H1 (cell line): ENCODE data around the gene CALM3. TPM values are rescaled to one million over a fixed set of nuclear protein-coding genes. Genes with fewer than 3 reads are reported as not detected.
A peak's percentile ranks its signal among the peaks of the same experiment; 100 is the strongest.

ENCODE experiments used
- CTCF ChIA-PET: fragments of 300-600 bp; sonication (Branson Sonifier 250); formaldehyde crosslinking; loops from one replicate; lab custom pipeline; 2021; ENCODE audit not compliant: partially characterized antibody; lab: Charles Lee
- POLR2A ChIA-PET: fragments of 300-600 bp; sonication (Branson Sonifier 250); formaldehyde crosslinking; loops from one replicate; lab custom pipeline; 2021; ENCODE audit warnings: inconsistent platforms; ENCODE audit not compliant: partially characterized antibody; lab: Charles Lee
- DNase-seq, 2 experiments: peaks; one replicate each; pipeline versions ENCODE4 v3.0.0 to v3.0.0-alpha.2; 2010 to 2022; ENCODE audit warnings: low spot score in 2 of 2, low read depth in 1 of 2, mixed read lengths in 1 of 2
- FAIRE-seq: peaks from 2 replicates; lab custom pipeline; 2011; peaks lifted over from hg19 to GRCh38; lab: Jason Lieb, UNC
- H2AFZ ChIP-seq: 2 replicates; pipeline ENCODE4 v1.8.1; 2012; ENCODE audit warnings: low read length, inconsistent platforms
- H2AK5ac ChIP-seq: 2 replicates; pipeline ENCODE4 v1.6.1; 2013; ENCODE audit warnings: low read depth, low read length
- H2BK120ac ChIP-seq: replicated peaks from 2 replicates; pipeline ENCODE3; 2013; ENCODE audit warnings: low read depth, low read length, inconsistent platforms
- H2BK12ac ChIP-seq: 2 replicates; pipeline ENCODE4 v1.6.1; 2013; ENCODE audit warnings: low read depth, low read length
- H2BK15ac ChIP-seq: 2 replicates; pipeline ENCODE4 v1.6.1; 2013; ENCODE audit warnings: low read length
- H2BK20ac ChIP-seq: 2 replicates; pipeline ENCODE4 v1.6.1; 2013; ENCODE audit warnings: low read length
- H2BK5ac ChIP-seq: 2 replicates; pipeline ENCODE4 v1.6.1; 2013; ENCODE audit warnings: low read depth, low read length
- H3K14ac ChIP-seq: 2 replicates; pipeline ENCODE4 v1.6.1; 2013; ENCODE audit warnings: inconsistent platforms; ENCODE audit not compliant: insufficient read length
- H3K18ac ChIP-seq: 2 replicates; pipeline ENCODE4 v1.6.1; 2013; ENCODE audit warnings: low read length; ENCODE audit errors: extremely low read depth
- H3K23ac ChIP-seq: 2 replicates; pipeline ENCODE4 v1.6.1; 2013; ENCODE audit warnings: inconsistent platforms; ENCODE audit not compliant: insufficient read length
- H3K23me2 ChIP-seq: 2 replicates; pipeline ENCODE4 v1.6.1; 2013; ENCODE audit warnings: low read depth, low read length
- H3K27ac ChIP-seq: 2 replicates; pipeline ENCODE4 v1.6.1; 2011; ENCODE audit warnings: low read depth, low read length, inconsistent platforms
- H3K27me3 ChIP-seq, 4 experiments: replicated peaks in 1 of 4; 1 replicate in 1 of 4; 2 replicates in 3 of 4; pipeline versions ENCODE4 v1.6.1 to v1.8.1; 2011 to 2013; ENCODE audit warnings: low read length in 3 of 4, mild to moderate bottlenecking in 3 of 4, inconsistent platforms in 2 of 4, mixed read lengths in 2 of 4, moderate library complexity in 1 of 4; ENCODE audit not compliant: control insufficient read depth in 3 of 4, insufficient read depth in 3 of 4; ENCODE audit errors: extremely low read depth in 1 of 4
- H3K36me3 ChIP-seq, 4 experiments: 2 replicates each; pipeline versions ENCODE4 v1.6.1 to v1.8.1; 2011 to 2013; ENCODE audit warnings: mild to moderate bottlenecking in 4 of 4, low read length in 3 of 4, moderate library complexity in 2 of 4, control low read depth in 1 of 4, inconsistent platforms in 1 of 4; ENCODE audit not compliant: insufficient read depth in 4 of 4, control insufficient read depth in 2 of 4
- H3K4ac ChIP-seq: replicated peaks from 2 replicates; pipeline ENCODE3; 2013; ENCODE audit warnings: low read length, low read depth, mixed read lengths, inconsistent platforms; ENCODE audit not compliant: insufficient read length
- H3K4me1 ChIP-seq, 4 experiments: replicated peaks in 1 of 4; 1 replicate in 1 of 4; 2 replicates in 3 of 4; pipeline versions ENCODE4 v1.6.1 to v1.8.1; 2011 to 2013; ENCODE audit warnings: low read length in 3 of 4, inconsistent platforms in 2 of 4, mixed read lengths in 1 of 4; ENCODE audit not compliant: insufficient read depth in 4 of 4, control insufficient read depth in 3 of 4
- H3K4me2 ChIP-seq, 2 experiments: 2 replicates each; pipeline versions ENCODE4 v1.6.1 to v1.8.1; 2011 to 2013; ENCODE audit warnings: low read depth in 2 of 2, low read length in 2 of 2, control low read depth in 1 of 2, inconsistent platforms in 1 of 2, mild to moderate bottlenecking in 1 of 2; ENCODE audit not compliant: insufficient read depth in 1 of 2
- H3K4me3 ChIP-seq, 4 experiments: fragments of 200-600, 300-600 bp in 1 of 4; sonication (generic), shearing (Covaris generic), sonication (Bioruptor Twin) in 1 of 4; 2 replicates each; pipeline versions ENCODE4 v1.5.1 to v1.8.1; 2011 to 2016; ENCODE audit warnings: low read length in 4 of 4, low read depth in 3 of 4, control low read depth in 2 of 4, inconsistent platforms in 2 of 4, mild to moderate bottlenecking in 2 of 4, mixed read lengths in 1 of 4, moderate library complexity in 1 of 4; ENCODE audit not compliant: insufficient read depth in 2 of 4; ENCODE audit errors: extremely low read depth in 1 of 4
- H3K56ac ChIP-seq: replicated peaks from 2 replicates; pipeline ENCODE3; 2013; ENCODE audit warnings: low read depth, mild to moderate bottlenecking, mixed read lengths, low read length, inconsistent platforms; ENCODE audit not compliant: insufficient read length
- H3K79me1 ChIP-seq: 2 replicates; pipeline ENCODE4 v1.6.1; 2013; ENCODE audit warnings: low read depth, low read length, control low read depth
- H3K79me2 ChIP-seq, 2 experiments: 2 replicates each; pipeline versions ENCODE4 v1.6.1 to v1.8.1; 2012 to 2013; ENCODE audit warnings: low read length in 2 of 2, mild to moderate bottlenecking in 2 of 2, inconsistent platforms in 1 of 2; ENCODE audit not compliant: insufficient read depth in 2 of 2, control insufficient read depth in 1 of 2
- H3K9ac ChIP-seq, 4 experiments: replicated peaks in 1 of 4; 1 replicate in 1 of 4; 2 replicates in 3 of 4; pipeline versions ENCODE4 v1.6.1 to v1.8.1; 2011 to 2013; ENCODE audit warnings: low read depth in 3 of 4, low read length in 3 of 4, control low read depth in 2 of 4, mild to moderate bottlenecking in 2 of 4, moderate library complexity in 2 of 4, inconsistent platforms in 1 of 4; ENCODE audit errors: extremely low read depth in 1 of 4
- H3K9me3 ChIP-seq, 2 experiments: 2 replicates each; pipeline versions ENCODE4 v1.6.1 to v1.8.1; 2012 to 2013; ENCODE audit warnings: mild to moderate bottlenecking in 2 of 2, moderate library complexity in 2 of 2, control low read depth in 1 of 2, inconsistent platforms in 1 of 2, low read depth in 1 of 2, low read length in 1 of 2, mixed read lengths in 1 of 2; ENCODE audit not compliant: insufficient read depth in 2 of 2
- H4K20me1 ChIP-seq, 2 experiments: replicated peaks in 1 of 2; 2 replicates each; pipeline versions ENCODE3 to v1.8.1; 2011 to 2013; ENCODE audit warnings: inconsistent platforms in 2 of 2, low read length in 2 of 2, mild to moderate bottlenecking in 1 of 2; ENCODE audit not compliant: insufficient read depth in 2 of 2, control insufficient read depth in 1 of 2
- H4K5ac ChIP-seq: 2 replicates; pipeline ENCODE4 v1.6.1; 2013; ENCODE audit warnings: low read length, low read depth, mixed read lengths, inconsistent platforms; ENCODE audit not compliant: insufficient read length
- H4K8ac ChIP-seq: 2 replicates; pipeline ENCODE4 v1.8.0; 2013; ENCODE audit warnings: mild to moderate bottlenecking, moderate library complexity, low read length, inconsistent platforms; ENCODE audit not compliant: insufficient read depth; ENCODE audit errors: extremely low read depth
- H4K91ac ChIP-seq: replicated peaks from 2 replicates; pipeline ENCODE3; 2013; ENCODE audit warnings: low read length, mixed read lengths, inconsistent platforms; ENCODE audit not compliant: insufficient read length
- CBX5 ChIP-seq: fragments of 300-800, 300-1000 bp; sonication (generic); IDR thresholded peaks from 2 replicates; pipeline ENCODE4 v1.7.1; 2016; ENCODE audit warnings: antibody characterized with exemption, low read length, low read depth
- FOSL1 ChIP-seq: IDR thresholded peaks from 2 replicates; pipeline ENCODE4 v1.6.1; 2011; ENCODE audit warnings: mild to moderate bottlenecking, low read depth, low read length, moderate library complexity; ENCODE audit not compliant: insufficient read depth
- HDAC2 ChIP-seq, 2 experiments: fragments of 300-600 bp in 1 of 2; sonication (generic) in 1 of 2; IDR thresholded peaks; 2 replicates each; pipeline ENCODE4 v1.6.1; 2011 to 2012; ENCODE audit warnings: low read depth in 2 of 2, low read length in 2 of 2, mild to moderate bottlenecking in 2 of 2, moderate library complexity in 2 of 2, borderline replicate concordance in 1 of 2, inconsistent platforms in 1 of 2
- KDM1A ChIP-seq: fragments of 200-600, 300-600 bp; sonication (generic); IDR thresholded peaks from 2 replicates; pipeline ENCODE4 v1.7.1; 2016; ENCODE audit warnings: mild to moderate bottlenecking, low read length, borderline replicate concordance
- KDM4A ChIP-seq: IDR thresholded peaks from one replicate; pipeline ENCODE4 v1.7.1; 2012; ENCODE audit warnings: low read depth, mild to moderate bottlenecking, moderate library complexity, low read length, inconsistent platforms; ENCODE audit not compliant: severe bottlenecking
- NRF1 ChIP-seq: IDR thresholded peaks from 2 replicates; pipeline ENCODE4 v1.6.1; 2011; ENCODE audit warnings: mild to moderate bottlenecking, low read depth, low read length, improper control_type of control experiment
- RFX5 ChIP-seq: IDR thresholded peaks from 2 replicates; pipeline ENCODE4 v1.6.1; 2011; ENCODE audit warnings: low read depth, low read length, improper control_type of control experiment, borderline replicate concordance
- RNF2 ChIP-seq: fragments of 200-900, 300-1000 bp; sonication (generic); IDR thresholded peaks from 2 replicates; pipeline ENCODE4 v1.7.1; 2016; ENCODE audit warnings: borderline replicate concordance, low read depth, mild to moderate bottlenecking, antibody characterized with exemption, low read length; ENCODE audit not compliant: poor library complexity, severe bottlenecking; ENCODE audit errors: missing control alignments
- WGBS, 2 experiments: shearing (Covaris generic) in 1 of 2; methylation state at CpG; one replicate each; pipeline versions ENCODE4 v1.1.6 to v1.1.7; 2013 to 2015; ENCODE audit warnings: low lambda C conversion rate in 2 of 2, mixed read lengths in 2 of 2, inconsistent platforms in 1 of 2, low coverage in 1 of 2, missing lambda C conversion rate in 1 of 2; ENCODE audit not compliant: insufficient replicate concordance in 2 of 2, insufficient coverage in 1 of 2, insufficient read length in 1 of 2; ENCODE audit errors: extremely low coverage in 1 of 2, missing lambda C conversion rate in 1 of 2; 5-methylcytosine and 5-hydroxymethylcytosine counted together
- polyA plus RNA-seq, 7 experiments: library from polyadenylated mRNA; depleted of rRNA in 3 of 7; stranded (reverse) in 5 of 7; unstranded in 2 of 7; fragments of >200 nt in 5 of 7; fragments of 200-250 nt in 2 of 7; gene quantifications; 1 replicate in 5 of 7; 2 replicates in 1 of 7; 4 replicates in 1 of 7; pipeline versions ENCODE4 v1.2.1 to v1.2.3, GENCODE V29; 2011 to 2013; ENCODE audit warnings: missing spikeins in 2 of 7, mixed read lengths in 2 of 7
- total RNA-seq: library from RNA; stranded (reverse); fragmentation: NEBNext Ultra II Directional; extraction: Animal tissue kit (Norgen Biotek cat#: 25700); gene quantifications from 2 replicates; pipeline ENCODE4 v1.2.1, GENCODE V29; 2021
- TF ChIP-seq, protein P1 (sequence below): IDR thresholded peaks from 2 replicates; pipeline ENCODE4 v1.6.1; 2011; ENCODE audit warnings: low read length, improper control_type of control experiment
- TF ChIP-seq, protein P2 (sequence below): IDR thresholded peaks from 2 replicates; pipeline ENCODE4 v1.6.1; 2012; ENCODE audit warnings: inconsistent platforms

CALM3 gene
- total and polyA plus RNA-seq, 2 of the 8 experiments (the other 6 are each of a cell fraction or from before 2014, with no cell fraction given), result 315 to 326 TPM

DNA sequence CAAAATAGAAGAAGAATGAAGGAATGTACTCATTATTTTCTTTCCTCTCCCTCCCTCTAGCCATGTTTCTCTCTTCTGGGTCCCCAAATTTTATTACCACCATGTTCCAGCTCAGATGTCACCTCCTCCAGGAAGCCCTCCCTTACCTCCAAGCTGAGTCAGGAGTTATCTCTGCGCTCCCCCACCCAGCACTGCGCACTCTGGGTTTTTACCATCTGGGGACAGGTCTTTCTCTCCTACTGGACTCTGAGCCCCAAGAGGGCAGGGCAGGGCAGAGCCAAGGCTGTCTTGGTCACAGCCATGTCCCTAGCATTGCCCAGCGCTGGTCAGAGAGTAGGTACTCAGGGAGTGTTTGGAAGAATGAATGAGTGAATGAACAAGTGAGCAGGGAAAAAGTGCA lies 32.0 kb downstream of the CALM3 start:
- Histone ChIP-seq H3K56ac (no peak overlapping the region), H2BK120ac (no peak overlapping the region), H4K20me1 (peaks cover 0 to 8% of the 10 kb centered on the region in 2 experiments), H3K4ac (no peak overlapping the region), H3K9ac (no peak overlapping the region; a peak in 1 of 7 replicates), H3K36me3 (no peaks in the 10 kb centered on the region), H2AFZ (no peak overlapping the region), H2AK5ac (no peak overlapping the region), H2BK15ac (no peak overlapping the region), H3K23me2 (peaks cover 17% of the 10 kb centered on the region; the same call in 1 of the 2 replicates), H3K18ac (no peak overlapping the region), H3K23ac (no peak overlapping the region), H3K79me1 (no peaks in the 10 kb centered on the region; the same call in 1 of the 2 replicates), H3K27me3 (peaks cover 5 to 46% (median 39%) of the 10 kb centered on the region in 4 experiments), H4K91ac (no peak overlapping the region), H2BK20ac (no peak overlapping the region), H2BK5ac (no peak overlapping the region), H3K27ac (no peak overlapping the region), H4K8ac (no peak overlapping the region), H3K4me1 (peaks cover 0 to 20% (median 14%) of the 10 kb centered on the region in 4 experiments; a peak in 6 of 7 replicates), H3K4me3 (no peak overlapping the region), H2BK12ac (0 out of 2 replicates have a peak overlapping the region, but pooled peaks have one; percentile 60), H3K4me2 (no peak overlapping the region; a peak in 1 of 4 replicates), H3K9me3 (no peaks in the 10 kb centered on the region), H3K14ac (no peak overlapping the region), H4K5ac (no peak overlapping the region), H3K79me2 (no peaks in the 10 kb centered on the region)
- WGBS, 2 experiments, result 93% methylated on average over 3 of the region's 3 CpGs; no CpG with 5 or more reads in 1 of the 2 experiments
- DNase-seq (no peak), FAIRE-seq (no peak)
- POLR2A ChIA-PET, result interaction anchor here (0.9 to 1.4 kb wide), 5 partner anchors 17 to 71 kb away, joined by 3 to 4 read pairs (median 4); no protein-coding TSS in a partner anchor
- CTCF ChIA-PET, result interaction anchor here (0.6 to 15.3 kb wide), 6 partner anchors 8 to 933 kb away, joined by 3 to 309 read pairs (median 3); partner anchors contain the start of genes DACT3 and PTGIR
- TF ChIP-seq RNF2 (no peak), FOSL1 (no peak), RFX5 (no peak), HDAC2 (IDR thresholded peaks at IDR 0.05; ENCODE audit: borderline replicate concordance in 1 of 2, low read depth in 2 of 2, low read length in 2 of 2) (no peak), KDM4A (no peak), NRF1 (no peak), KDM1A (no peak), CBX5 (no peak)
- TF ChIP-seq, protein P1, sequence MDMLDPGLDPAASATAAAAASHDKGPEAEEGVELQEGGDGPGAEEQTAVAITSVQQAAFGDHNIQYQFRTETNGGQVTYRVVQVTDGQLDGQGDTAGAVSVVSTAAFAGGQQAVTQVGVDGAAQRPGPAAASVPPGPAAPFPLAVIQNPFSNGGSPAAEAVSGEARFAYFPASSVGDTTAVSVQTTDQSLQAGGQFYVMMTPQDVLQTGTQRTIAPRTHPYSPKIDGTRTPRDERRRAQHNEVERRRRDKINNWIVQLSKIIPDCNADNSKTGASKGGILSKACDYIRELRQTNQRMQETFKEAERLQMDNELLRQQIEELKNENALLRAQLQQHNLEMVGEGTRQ, result no peak
- TF ChIP-seq, protein P2, sequence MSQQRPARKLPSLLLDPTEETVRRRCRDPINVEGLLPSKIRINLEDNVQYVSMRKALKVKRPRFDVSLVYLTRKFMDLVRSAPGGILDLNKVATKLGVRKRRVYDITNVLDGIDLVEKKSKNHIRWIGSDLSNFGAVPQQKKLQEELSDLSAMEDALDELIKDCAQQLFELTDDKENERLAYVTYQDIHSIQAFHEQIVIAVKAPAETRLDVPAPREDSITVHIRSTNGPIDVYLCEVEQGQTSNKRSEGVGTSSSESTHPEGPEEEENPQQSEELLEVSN, result no peak
